Neural cell (in vitro differentiated cells): ENCODE measurements around the gene IRF8. TPM values are rescaled to one million over a fixed set of nuclear protein-coding genes. Genes with fewer than 3 reads are reported as not detected.

Experiments
- H2AFZ ChIP-seq: fragments of 200-600, 300-800 bp; sonication (generic), shearing (Covaris generic); 2 replicates; pipeline ENCODE4 v1.6.0; 2014; ENCODE audit warnings: low read depth, mild to moderate bottlenecking, antibody characterized with exemption, low read length, moderate library complexity
- H3F3A ChIP-seq: fragments of 200-600 bp; shearing (Covaris generic); 2 replicates; pipeline ENCODE4 v1.6.1; 2016; ENCODE audit warnings: mild to moderate bottlenecking, moderate library complexity, mixed read lengths, antibody characterized with exemption, low read length; ENCODE audit not compliant: insufficient read depth, poor library complexity, severe bottlenecking
- H3K27ac ChIP-seq: fragments of 200-600, 300-800 bp; sonication (generic), shearing (Covaris generic); 2 replicates; pipeline ENCODE4 v1.5.1; 2014; ENCODE audit warnings: mild to moderate bottlenecking, low read length, moderate library complexity
- H3K27me3 ChIP-seq: fragments of 300-800, 200-600 bp; sonication (generic), shearing (Covaris generic); 2 replicates; pipeline ENCODE4 v1.6.0; 2014; ENCODE audit warnings: mild to moderate bottlenecking, low read depth, low read length, moderate library complexity; ENCODE audit not compliant: insufficient read depth
- H3K36me3 ChIP-seq: fragments of 300-800, 200-600 bp; sonication (generic), shearing (Covaris generic); 2 replicates; pipeline ENCODE4 v1.5.1; 2014; ENCODE audit warnings: mild to moderate bottlenecking, antibody characterized with exemption, low read length, moderate library complexity; ENCODE audit not compliant: insufficient read depth
- H3K4me2 ChIP-seq: fragments of 300-800, 200-600 bp; sonication (generic), shearing (Covaris generic); 2 replicates; pipeline ENCODE4 v1.6.0; 2014; ENCODE audit warnings: mild to moderate bottlenecking, low read length
- H3K4me3 ChIP-seq: fragments of 300-800, 200-600 bp; sonication (generic), shearing (Covaris generic); 2 replicates; pipeline ENCODE4 v1.5.1; 2014; ENCODE audit warnings: mild to moderate bottlenecking, low read length, moderate library complexity
- H3K79me2 ChIP-seq: fragments of 200-600 bp; shearing (Covaris generic); replicated peaks from 2 replicates; pipeline ENCODE4 v1.6.0; 2014; ENCODE audit warnings: mild to moderate bottlenecking, low read length, moderate library complexity; ENCODE audit not compliant: insufficient read depth
- H3K9ac ChIP-seq: fragments of 300-800, 200-600 bp; sonication (generic), shearing (Covaris generic); 2 replicates; pipeline ENCODE4 v1.6.1; 2016; ENCODE audit warnings: mild to moderate bottlenecking, low read length, mixed read lengths
- H3K9me2 ChIP-seq: fragments of 200-600 bp; shearing (Covaris generic); 2 replicates; pipeline ENCODE4 v1.6.1; 2016; ENCODE audit warnings: mild to moderate bottlenecking, low read length, mixed read lengths; ENCODE audit not compliant: insufficient read depth
- H3K9me3 ChIP-seq: fragments of 200-600, 300-800 bp; sonication (generic), shearing (Covaris generic); 2 replicates; pipeline ENCODE4 v1.6.1; 2016; ENCODE audit warnings: mild to moderate bottlenecking, mixed run types, low read length, moderate library complexity, mixed read lengths
- H4K20me1 ChIP-seq: fragments of 200-600 bp; shearing (Covaris generic); 2 replicates; pipeline ENCODE4 v1.6.1; 2016; ENCODE audit warnings: mild to moderate bottlenecking, mixed run types; ENCODE audit not compliant: insufficient read depth
- CTCF ChIP-seq: fragments of 450-650 bp; IDR thresholded peaks from 2 replicates; pipeline ENCODE4 v1.5.1; 2014; ENCODE audit warnings: antibody characterized with exemption, mild to moderate bottlenecking, moderate library complexity; ENCODE audit not compliant: poor library complexity, severe bottlenecking
- EP300 ChIP-seq: fragments of 450-650 bp; conservative IDR thresholded peaks from 2 replicates; pipeline ENCODE4 v1.6.1; 2014; ENCODE audit warnings: antibody characterized with exemption, mild to moderate bottlenecking, moderate library complexity; ENCODE audit not compliant: poor library complexity, severe bottlenecking
- EZH2 ChIP-seq: fragments of 200-600, 300-800 bp; shearing (Covaris generic), sonication (generic); IDR thresholded peaks from 2 replicates; pipeline ENCODE4 v1.6.1; 2014; ENCODE audit warnings: antibody characterized with exemption, low read length, borderline replicate concordance, mild to moderate bottlenecking; ENCODE audit not compliant: insufficient read depth, poor library complexity, severe bottlenecking
- MXI1 ChIP-seq: fragments of 450-650 bp; conservative IDR thresholded peaks from 2 replicates; pipeline ENCODE4 v1.6.1; 2014; ENCODE audit warnings: antibody characterized with exemption, mild to moderate bottlenecking; ENCODE audit not compliant: poor library complexity, severe bottlenecking
- POLR2AphosphoS5 ChIP-seq: IDR thresholded peaks from 2 replicates; pipeline ENCODE4 v1.6.1; 2012
- RAD21 ChIP-seq: fragments of 450-650 bp; conservative IDR thresholded peaks from 2 replicates; pipeline ENCODE4 v1.6.1; 2014; ENCODE audit warnings: antibody characterized with exemption, mild to moderate bottlenecking, moderate library complexity
- SMC3 ChIP-seq: fragments of 450-650 bp; conservative IDR thresholded peaks from 2 replicates; pipeline ENCODE4 v1.6.1; 2014; ENCODE audit warnings: antibody characterized with exemption, mild to moderate bottlenecking, moderate library complexity; ENCODE audit not compliant: poor library complexity
- TAF1 ChIP-seq: IDR thresholded peaks from 2 replicates; pipeline ENCODE4 v1.6.1; 2012; ENCODE audit warnings: low read depth
- polyA plus RNA-seq: library from polyadenylated mRNA; depleted of rRNA; stranded (reverse); fragments of >200 nt; gene quantifications from 2 replicates; pipeline ENCODE4 v1.2.3, GENCODE V29; 2014
- TF ChIP-seq, protein P1 (sequence below): IDR thresholded peaks from 2 replicates; pipeline ENCODE4 v1.6.1; 2012; ENCODE audit warnings: borderline replicate concordance

Gene IRF8
- polyA plus RNA-seq, 1 donor from 2014 or later: not detected

- Histone ChIP-seq H3F3A (no peaks in the 10 kb centered on the region), H3K79me2 (no peaks in the 10 kb centered on the region), H3K9ac (no peak overlapping the region), H3K9me3 (no peaks in the 10 kb centered on the region), H4K20me1 (no peaks in the 10 kb centered on the region), H3K27me3 (no peaks in the 10 kb centered on the region), H3K36me3 (no peaks in the 10 kb centered on the region), H3K4me3 (no peak overlapping the region), H3K4me2 (no peak overlapping the region), H3K9me2 (no peaks in the 10 kb centered on the region), H3K27ac (no peak overlapping the region), H2AFZ (no peak overlapping the region)
- TF ChIP-seq POLR2AphosphoS5: no peak
- TF ChIP-seq MXI1: no peak
- TF ChIP-seq TAF1: no peak
- no peak for TF ChIP-seq EP300
- no peak for TF ChIP-seq CTCF
- no peak for TF ChIP-seq RAD21
- TF ChIP-seq, protein P1, sequence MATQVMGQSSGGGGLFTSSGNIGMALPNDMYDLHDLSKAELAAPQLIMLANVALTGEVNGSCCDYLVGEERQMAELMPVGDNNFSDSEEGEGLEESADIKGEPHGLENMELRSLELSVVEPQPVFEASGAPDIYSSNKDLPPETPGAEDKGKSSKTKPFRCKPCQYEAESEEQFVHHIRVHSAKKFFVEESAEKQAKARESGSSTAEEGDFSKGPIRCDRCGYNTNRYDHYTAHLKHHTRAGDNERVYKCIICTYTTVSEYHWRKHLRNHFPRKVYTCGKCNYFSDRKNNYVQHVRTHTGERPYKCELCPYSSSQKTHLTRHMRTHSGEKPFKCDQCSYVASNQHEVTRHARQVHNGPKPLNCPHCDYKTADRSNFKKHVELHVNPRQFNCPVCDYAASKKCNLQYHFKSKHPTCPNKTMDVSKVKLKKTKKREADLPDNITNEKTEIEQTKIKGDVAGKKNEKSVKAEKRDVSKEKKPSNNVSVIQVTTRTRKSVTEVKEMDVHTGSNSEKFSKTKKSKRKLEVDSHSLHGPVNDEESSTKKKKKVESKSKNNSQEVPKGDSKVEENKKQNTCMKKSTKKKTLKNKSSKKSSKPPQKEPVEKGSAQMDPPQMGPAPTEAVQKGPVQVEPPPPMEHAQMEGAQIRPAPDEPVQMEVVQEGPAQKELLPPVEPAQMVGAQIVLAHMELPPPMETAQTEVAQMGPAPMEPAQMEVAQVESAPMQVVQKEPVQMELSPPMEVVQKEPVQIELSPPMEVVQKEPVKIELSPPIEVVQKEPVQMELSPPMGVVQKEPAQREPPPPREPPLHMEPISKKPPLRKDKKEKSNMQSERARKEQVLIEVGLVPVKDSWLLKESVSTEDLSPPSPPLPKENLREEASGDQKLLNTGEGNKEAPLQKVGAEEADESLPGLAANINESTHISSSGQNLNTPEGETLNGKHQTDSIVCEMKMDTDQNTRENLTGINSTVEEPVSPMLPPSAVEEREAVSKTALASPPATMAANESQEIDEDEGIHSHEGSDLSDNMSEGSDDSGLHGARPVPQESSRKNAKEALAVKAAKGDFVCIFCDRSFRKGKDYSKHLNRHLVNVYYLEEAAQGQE: no peak
- TF ChIP-seq SMC3: no peak
- TF ChIP-seq EZH2: no peak
Observed at GRCh38 chr16:85869206-85869605, 29.8 kb upstream of the IRF8 start.

GRCh38 chr16:85869785-85870558 lies 29.0 kb upstream of the IRF8 start:
- no peaks in the 10 kb centered on the region for H3K27me3 ChIP-seq
- H3K9me2 ChIP-seq: no peaks in the 10 kb centered on the region
- no peak overlapping the region for H2AFZ ChIP-seq
- H3K9ac ChIP-seq: no peak overlapping the region
- no peaks in the 10 kb centered on the region for H4K20me1 ChIP-seq
- H3K36me3 ChIP-seq: no peaks in the 10 kb centered on the region
- no peak overlapping the region for H3K4me2 ChIP-seq
- H3K79me2 ChIP-seq: no peaks in the 10 kb centered on the region
- H3K27ac ChIP-seq: no peak overlapping the region
- H3K9me3 ChIP-seq: no peaks in the 10 kb centered on the region
- H3F3A ChIP-seq: no peaks in the 10 kb centered on the region
- H3K4me3 ChIP-seq: no peak overlapping the region
- TF ChIP-seq CTCF: no peak
